Fibroblast of skin of abdomen (primary cell): Measurements from ENCODE around the gene LYPD6.

Experiments
- DNase-seq: peaks from one replicate; pipeline ENCODE4 v3.0.0-alpha.2; 2013

The LYPD6 gene

DNA sequence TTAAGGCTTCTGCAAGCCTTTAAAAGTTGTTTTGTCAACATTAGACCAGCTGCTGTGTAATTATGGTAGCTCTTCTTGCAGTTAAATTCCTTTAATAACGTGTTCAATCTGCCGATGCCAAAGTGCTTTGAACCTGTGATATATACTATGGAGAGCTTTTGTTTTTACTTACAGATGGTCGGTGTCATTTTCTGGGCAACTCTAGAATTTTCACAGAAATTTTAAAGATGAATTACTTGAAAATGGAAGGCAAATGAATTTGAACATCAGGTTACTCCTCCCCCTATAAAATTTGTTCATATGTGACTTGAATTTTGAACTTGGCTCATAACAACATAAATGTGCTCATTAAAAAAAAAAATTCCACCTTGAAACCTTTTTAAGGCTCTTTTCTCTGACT lies 23.0 kb downstream of the LYPD6 start:
- no peak for DNase-seq

GRCh38 chr2:149355716-149356422 lies 25.5 kb downstream of the LYPD6 start:
- DNase-seq: no peak

GRCh38 chr2:149357058-149357457 lies 26.7 kb downstream of the LYPD6 start:
- DNase-seq: no peak

GRCh38 chr2:149360106-149360505 lies 29.7 kb downstream of the LYPD6 start:
- no peak for DNase-seq

DNA sequence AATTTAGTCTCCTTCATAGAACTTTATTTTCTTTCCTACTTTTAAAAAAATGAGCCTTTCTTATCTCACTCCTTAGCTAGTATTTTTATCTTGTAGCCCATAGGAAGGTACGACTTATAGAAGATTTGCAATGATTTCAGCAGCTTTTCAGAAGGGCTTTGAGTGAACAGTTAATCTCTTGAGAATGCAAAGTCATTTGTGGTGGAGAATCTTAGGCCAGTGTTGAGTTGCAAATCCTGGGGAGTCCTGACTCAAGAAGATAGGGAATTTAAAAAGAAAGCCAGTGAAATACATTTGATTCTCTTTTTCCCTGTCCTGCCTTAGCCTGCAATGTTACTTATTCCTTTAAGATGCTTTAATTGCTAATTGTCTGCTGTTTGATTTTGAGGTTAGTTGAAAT lies 33.6 kb downstream of the LYPD6 start:
- peak; percentile 69 for DNase-seq

DNA sequence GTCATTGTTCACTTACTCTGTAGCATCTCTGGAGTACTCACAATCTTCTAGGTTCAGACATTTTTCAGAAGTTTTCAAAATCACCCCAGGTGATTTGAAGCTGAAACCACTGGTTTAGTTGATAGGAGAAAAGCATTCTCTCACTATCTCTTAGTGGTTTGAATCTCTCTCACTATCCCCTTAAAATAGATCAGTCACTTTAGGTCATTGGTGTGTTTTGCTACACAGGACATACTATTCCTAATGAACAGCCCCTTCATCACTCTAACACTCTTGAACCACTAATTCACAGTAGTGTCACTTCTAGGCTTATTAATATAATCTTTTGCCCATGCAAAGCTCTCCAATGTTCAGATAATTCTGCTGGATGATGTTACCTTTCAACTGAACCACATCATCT lies 34.5 kb downstream of the LYPD6 start:
- DNase-seq: no peak

DNA sequence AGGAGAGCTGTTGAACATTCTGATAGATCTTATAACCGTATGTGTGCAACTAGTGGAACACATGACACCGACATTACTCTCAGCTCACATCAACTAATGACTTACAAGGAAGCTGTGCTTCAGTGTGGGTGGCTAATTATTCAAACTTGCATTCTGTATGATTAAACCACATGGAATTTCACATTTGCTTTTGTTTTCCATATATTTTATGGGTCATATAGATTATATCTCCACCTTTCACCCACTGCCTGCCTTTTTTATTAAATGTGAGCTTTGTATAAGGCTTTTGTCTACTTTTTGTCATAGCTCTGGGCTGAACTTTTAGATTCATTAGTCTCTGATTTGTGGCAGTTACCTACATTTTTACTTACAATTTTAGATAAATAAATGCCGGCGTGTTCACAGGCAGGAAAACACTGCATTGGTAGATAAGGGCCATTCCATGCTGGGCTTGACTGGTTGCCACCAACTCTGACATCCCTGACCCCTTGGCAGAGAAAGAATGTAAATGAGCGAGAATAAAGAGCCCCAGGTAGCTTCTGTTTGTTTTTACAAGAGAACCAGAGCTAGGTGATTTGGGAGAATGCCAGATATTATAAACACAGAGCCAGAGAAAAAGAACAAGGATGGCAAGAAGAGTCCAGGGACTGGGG lies 35.7 kb downstream of the LYPD6 start:
- DNase-seq: peak; percentile 84

DNA sequence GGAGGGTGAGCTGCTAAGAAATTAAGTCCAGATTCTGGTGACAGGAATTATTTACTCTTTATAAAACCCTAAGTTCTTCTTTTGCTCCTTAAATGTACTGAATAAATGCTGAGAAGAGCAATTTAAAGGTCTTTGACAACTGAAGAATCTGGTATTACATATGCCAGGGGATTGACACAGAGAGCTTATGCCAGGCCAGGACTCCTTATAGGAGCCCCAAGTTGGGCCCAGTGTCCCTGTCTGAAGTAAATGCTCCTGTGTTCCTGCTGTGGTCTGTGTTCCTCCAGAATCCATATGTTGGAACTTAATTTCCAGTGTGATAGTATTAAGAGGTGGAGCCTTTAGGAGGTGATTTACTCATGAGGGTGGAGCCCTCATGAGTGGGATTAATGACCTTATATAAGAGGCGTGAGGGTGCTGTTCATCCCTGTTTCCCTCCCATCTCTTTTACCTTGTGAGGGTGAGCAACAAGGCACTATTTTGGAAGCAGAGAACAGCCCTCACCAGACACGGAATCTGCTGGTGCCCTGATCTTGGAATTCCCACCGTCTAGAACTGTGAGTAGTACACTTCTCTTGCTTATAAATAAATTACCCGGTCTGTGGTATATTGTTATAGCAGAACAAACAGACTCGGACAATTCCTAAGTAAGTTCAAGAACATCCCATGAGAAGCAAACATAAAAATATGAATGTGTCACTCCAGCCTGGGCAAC lies 39.8 kb downstream of the LYPD6 start:
- no peak for DNase-seq

DNA sequence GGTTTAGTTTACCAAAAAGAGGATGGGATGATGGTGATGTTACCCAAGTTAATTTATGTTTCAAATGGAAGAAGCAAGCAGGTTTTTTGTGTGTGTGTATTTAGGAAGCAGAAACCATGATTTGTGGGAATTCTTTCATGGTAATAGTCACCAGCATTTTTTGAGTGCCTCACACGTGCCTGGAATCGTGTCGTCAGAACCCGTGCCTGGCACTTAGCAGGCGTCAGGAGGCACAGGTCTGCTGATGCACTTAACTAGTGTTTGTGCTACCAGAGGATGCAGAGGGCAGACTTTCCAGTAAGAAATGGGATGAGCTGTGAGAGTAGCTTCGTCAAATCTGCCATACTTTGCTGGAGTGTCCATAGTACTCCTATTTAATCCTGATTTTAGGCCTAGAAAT lies 41.1 kb downstream of the LYPD6 start:
- DNase-seq: no peak

DNA sequence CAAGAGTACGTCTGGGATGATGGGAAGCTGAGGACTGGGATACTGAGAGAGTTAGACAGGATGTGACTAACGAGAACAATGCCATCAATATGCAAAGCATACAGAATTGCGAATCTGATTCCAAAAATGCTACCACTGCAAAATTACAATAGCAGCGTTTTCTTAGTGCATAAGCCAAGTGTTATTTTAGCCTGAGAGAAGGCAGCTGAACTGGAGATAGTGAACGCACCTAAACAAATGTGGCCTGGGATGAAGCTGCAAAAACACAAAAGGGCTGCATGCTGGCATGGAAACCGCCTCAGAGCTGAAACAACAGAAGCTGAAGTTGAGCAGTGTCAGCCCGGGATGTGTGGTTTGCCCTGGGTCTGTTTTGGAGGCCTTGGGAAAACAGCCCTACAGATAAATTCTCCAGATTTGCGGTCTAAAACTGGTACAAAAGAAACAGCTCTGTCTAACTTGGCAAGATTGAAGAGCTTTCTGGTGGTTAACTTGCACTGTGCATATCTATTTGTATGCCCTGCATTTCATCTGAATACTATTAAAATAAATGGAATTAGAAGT lies 45.5 kb downstream of the LYPD6 start:
- peak; percentile 41 for DNase-seq

GRCh38 chr2:149380205-149380604 lies 49.8 kb downstream of the LYPD6 start:
- DNase-seq: no peak

DNA sequence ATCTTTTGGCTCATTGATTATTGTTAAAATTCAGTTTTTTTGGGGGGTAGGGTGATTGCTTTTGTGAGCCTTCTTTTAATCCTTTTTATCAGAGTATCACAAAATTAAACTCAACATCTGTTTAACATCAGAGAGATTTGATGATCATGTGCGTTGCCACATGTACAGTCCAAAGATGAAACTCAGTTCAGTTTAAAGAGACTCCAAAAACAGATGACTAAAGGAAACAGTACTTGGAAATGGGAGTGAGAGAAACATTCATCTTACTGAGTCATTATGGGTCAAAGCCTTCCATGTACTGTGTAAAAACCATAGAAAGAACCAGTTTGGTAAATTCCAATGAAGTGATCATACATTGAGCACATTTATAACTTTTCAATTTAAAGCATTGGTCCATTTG lies 53.0 kb downstream of the LYPD6 start:
- peak; percentile 93 for DNase-seq

DNA sequence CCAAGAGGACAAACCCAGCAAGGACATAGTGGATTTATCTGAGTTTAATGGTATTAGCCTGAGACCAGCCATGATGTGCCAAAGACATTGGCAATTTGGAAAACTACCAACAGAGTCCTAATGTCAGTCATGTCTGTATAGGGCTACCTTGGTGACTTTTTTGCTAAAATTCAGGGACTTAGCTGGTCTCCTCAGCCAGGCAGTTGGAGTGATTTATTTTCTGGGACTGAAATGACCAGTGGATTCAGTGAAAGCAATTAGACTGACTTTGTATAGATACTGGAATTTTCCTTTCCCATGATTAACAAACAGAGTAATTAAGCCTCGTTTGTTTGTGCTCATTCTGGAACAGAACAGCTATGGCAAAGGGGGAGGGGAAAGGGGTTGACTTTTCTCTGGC lies 55.0 kb downstream of the LYPD6 start:
- DNase-seq: no peak

DNA sequence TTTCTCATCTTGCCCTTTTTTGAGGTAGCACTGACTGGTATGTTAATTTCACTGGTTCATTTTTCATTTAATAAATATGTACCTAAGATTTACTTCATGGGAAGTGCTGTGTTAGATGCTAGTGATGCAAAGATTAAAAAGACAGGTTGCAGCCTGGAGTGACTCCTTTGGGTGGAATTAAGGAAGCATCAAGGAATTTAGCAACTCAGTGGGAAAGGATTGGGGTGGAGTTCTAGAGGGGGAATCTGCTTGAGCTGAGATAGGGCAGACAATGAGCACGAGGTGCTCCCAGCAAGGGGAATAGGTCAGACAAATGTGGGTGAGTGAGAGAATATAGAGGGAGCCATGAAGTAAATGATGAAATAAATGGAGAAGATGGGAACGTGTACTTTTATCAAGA lies 57.0 kb downstream of the LYPD6 start:
- DNase-seq: peak; percentile 7

- DNase-seq: peak; percentile 30
Measured at GRCh38 chr2:149388120-149388816, 57.9 kb downstream of the LYPD6 start.

DNA sequence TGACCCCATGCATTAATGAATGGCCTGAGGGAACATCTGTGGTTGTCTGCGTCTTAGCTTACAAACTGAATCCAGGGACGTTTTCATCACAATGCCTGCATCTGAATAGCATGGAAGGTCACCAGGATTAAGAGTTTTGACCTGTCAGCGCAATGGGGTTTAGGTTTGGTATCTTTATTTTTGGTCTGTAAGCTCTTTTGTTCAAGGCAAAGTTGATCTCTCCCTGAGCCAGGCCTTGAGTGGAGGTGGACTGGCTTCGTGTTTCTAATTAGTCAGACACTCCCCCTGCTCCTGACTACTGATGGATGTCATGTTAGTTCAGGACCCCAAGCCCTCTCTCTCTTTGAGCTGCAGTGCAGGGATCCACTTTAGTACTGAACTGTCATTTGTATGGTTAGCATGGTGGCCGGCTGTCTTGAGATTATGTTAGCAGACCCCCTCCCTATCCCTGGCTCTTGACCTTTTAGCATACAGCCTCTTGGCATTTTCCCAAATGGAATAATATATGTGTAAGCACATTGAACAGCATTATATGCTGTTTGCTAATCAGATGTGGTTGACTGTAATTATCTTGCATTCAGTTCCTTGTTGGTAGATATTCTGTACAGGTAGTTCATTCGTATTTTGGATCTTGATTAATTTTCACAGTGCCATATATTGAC lies 59.2 kb downstream of the LYPD6 start:
- no peak for DNase-seq

GRCh38 chr2:149393614-149394013 lies 63.2 kb downstream of the LYPD6 start:
- DNase-seq: no peak

DNA sequence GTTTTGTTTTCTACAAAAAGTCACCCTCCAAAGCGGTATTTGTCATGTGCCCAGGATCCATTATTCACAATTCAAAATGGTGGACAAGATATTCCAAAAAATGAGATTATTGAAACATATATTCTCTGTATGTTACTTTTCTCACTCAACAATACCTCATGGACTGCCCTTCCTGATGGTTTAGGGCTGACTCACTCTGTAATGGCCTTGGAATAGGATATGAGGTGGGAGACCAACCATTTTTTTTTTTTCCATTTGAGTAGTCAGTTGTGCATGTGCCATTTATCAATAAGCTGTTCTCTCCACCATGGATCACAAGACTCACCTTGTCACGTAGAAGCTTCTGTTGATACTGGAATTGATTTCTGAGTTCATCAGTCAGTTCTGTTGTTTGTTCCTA lies 64.5 kb downstream of the LYPD6 start:
- DNase-seq: peak; percentile 37

GRCh38 chr2:149399934-149400615 lies 69.7 kb downstream of the LYPD6 start:
- no peak for DNase-seq

DNA sequence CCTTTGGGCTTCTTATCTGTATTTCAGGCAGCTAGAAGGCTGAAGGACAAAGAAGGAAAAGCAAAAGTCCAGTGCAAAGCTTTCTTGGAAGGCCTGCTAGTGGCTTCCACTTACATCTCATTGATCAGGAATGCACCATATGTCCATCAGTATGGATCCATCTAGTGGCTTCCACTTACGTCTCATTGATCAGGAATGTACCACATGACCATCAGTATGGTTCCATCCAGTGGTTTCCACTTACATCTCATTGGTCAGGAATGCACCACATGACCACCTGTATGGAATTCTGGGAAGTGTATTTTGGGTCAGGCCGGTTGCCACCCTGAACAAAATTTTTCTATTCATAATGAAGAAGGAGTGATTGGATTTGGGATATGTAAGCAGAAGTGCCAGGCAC lies 70.6 kb downstream of the LYPD6 start:
- DNase-seq: peak; percentile 87

- DNase-seq: no peak
Measured at GRCh38 chr2:149409506-149409905, 79.1 kb downstream of the LYPD6 start.
